Caco-2 (cell line): ENCODE measurements around the gene GNAS-AS1. TPM values are rescaled to one million over a fixed set of nuclear protein-coding genes. Genes with fewer than 3 reads are reported as not detected.

Experiments used
- BruUV-seq: library from RNA; stranded (reverse); fragments of 400-500 nt; replicated peaks from 2 replicates; lab custom pipeline; 2021; lab: Mats Ljungman, UMichigan
- CTCF ChIA-PET: fragments of 300-600 bp; sonication (Branson Sonifier 250); formaldehyde crosslinking; loops from one replicate; lab custom pipeline; 2022; ENCODE audit warnings: antibody characterized with exemption; lab: Charles Lee
- POLR2A ChIA-PET: fragments of 300-600 bp; sonication (Branson Sonifier 250); formaldehyde crosslinking; loops from one replicate; lab custom pipeline; 2022; ENCODE audit warnings: antibody characterized with exemption; lab: Charles Lee
- DNase-seq, 2 experiments: peaks; one replicate each; pipeline versions ENCODE4 v3.0.0 to v3.0.0-alpha.2; 2020 to 2022
- H3K27me3 ChIP-seq: replicated peaks from 2 replicates; pipeline ENCODE4 v1.6.0; 2011; ENCODE audit warnings: low read length; ENCODE audit not compliant: control insufficient read depth, insufficient read depth
- H3K36me3 ChIP-seq: 2 replicates; pipeline ENCODE4 v1.5.1; 2011; ENCODE audit warnings: low read length; ENCODE audit not compliant: control insufficient read depth, insufficient read depth
- H3K4me1 ChIP-seq: fragments of 250-450 bp; sonication (Bioruptor Pico); 2 replicates; pipeline ENCODE4 v1.5.1; 2020; ENCODE audit warnings: mild to moderate bottlenecking
- H3K4me3 ChIP-seq: 2 replicates; pipeline ENCODE4 v1.5.1; 2011; ENCODE audit warnings: low read depth, mild to moderate bottlenecking, control low read depth, low read length
- H3K9me3 ChIP-seq: fragments of 250-450 bp; sonication (Bioruptor Pico); 2 replicates; pipeline ENCODE4 v1.5.1; 2020; ENCODE audit warnings: mild to moderate bottlenecking, moderate library complexity
- H3K27ac Mint-ChIP-seq: one replicate; pipeline ENCODE4 v1.8.0; 2022; ENCODE audit warnings: mixed read lengths; ENCODE audit not compliant: unreplicated experiment
- H3K27me3 Mint-ChIP-seq: one replicate; pipeline ENCODE4 v1.8.0; 2022; ENCODE audit warnings: mixed read lengths; ENCODE audit not compliant: insufficient read depth, unreplicated experiment
- H3K36me3 Mint-ChIP-seq: one replicate; pipeline ENCODE4 v1.8.0; 2022; ENCODE audit warnings: mild to moderate bottlenecking, mixed read lengths; ENCODE audit not compliant: insufficient read depth, unreplicated experiment
- H3K4me1 Mint-ChIP-seq: one replicate; pipeline ENCODE4 v1.8.0; 2022; ENCODE audit warnings: low read depth, mixed read lengths; ENCODE audit not compliant: unreplicated experiment
- H3K4me3 Mint-ChIP-seq: one replicate; pipeline ENCODE4 v1.8.0; 2022; ENCODE audit warnings: mild to moderate bottlenecking, moderate library complexity, mixed read lengths; ENCODE audit not compliant: unreplicated experiment
- H3K9me3 Mint-ChIP-seq: one replicate; pipeline ENCODE4 v1.8.0; 2022; ENCODE audit warnings: mixed read lengths; ENCODE audit not compliant: unreplicated experiment
- intact Hi-C: fragments of 100-400 bp; cut with micrococcal nuclease; formaldehyde crosslinking; loops from one replicate; pipeline ENCODE4 v1.10.0; 2022; ENCODE audit not compliant: unreplicated experiment
- total RNA-seq: library from RNA; stranded (reverse); gene quantifications from 2 replicates; pipeline ENCODE4 v1.2.3, GENCODE V29; 2022
- TF ChIP-seq, protein P1 (sequence below), 2 experiments: fragments of 200-600 bp in 1 of 2; IDR thresholded peaks; 1 replicate in 1 of 2; 2 replicates in 1 of 2; pipeline versions ENCODE4 v1.5.1 to v1.8.0; 2011 to 2022; ENCODE audit warnings: antibody characterized with exemption in 1 of 2, control low read depth in 1 of 2, inconsistent platforms in 1 of 2, low read depth in 1 of 2, low read length in 1 of 2, mild to moderate bottlenecking in 1 of 2, moderate library complexity in 1 of 2; ENCODE audit not compliant: insufficient read depth in 1 of 2, severe bottlenecking in 1 of 2, unreplicated experiment in 1 of 2

Gene GNAS-AS1
- total RNA-seq, 1 experiment from 2014 or later: 5.1 TPM

DNA sequence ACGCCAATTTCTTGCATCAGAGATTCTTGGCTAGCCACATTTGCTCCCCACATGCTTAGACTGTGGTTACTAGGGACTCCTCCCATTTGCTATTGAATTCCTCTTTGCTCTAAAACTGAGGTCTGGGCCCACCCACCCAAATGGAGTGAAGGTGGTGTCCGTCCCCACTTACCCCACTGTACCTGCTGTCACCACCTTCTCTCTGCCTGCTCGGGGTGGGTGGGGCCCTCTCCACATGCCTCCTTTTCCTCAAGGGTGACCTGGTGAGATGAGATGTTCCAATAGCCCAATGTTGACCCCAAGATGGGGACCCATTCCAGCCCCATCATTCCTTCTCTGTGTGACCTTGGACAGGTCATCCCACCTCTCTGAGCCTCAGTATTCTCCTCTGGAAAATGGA is 74.6 kb downstream of the GNAS-AS1 start:
- peaks cover 35% of the 10 kb centered on the region for H3K27me3 Mint-ChIP-seq
- BruUV-seq: no TSS peak
- TF ChIP-seq, protein P1, sequence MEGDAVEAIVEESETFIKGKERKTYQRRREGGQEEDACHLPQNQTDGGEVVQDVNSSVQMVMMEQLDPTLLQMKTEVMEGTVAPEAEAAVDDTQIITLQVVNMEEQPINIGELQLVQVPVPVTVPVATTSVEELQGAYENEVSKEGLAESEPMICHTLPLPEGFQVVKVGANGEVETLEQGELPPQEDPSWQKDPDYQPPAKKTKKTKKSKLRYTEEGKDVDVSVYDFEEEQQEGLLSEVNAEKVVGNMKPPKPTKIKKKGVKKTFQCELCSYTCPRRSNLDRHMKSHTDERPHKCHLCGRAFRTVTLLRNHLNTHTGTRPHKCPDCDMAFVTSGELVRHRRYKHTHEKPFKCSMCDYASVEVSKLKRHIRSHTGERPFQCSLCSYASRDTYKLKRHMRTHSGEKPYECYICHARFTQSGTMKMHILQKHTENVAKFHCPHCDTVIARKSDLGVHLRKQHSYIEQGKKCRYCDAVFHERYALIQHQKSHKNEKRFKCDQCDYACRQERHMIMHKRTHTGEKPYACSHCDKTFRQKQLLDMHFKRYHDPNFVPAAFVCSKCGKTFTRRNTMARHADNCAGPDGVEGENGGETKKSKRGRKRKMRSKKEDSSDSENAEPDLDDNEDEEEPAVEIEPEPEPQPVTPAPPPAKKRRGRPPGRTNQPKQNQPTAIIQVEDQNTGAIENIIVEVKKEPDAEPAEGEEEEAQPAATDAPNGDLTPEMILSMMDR (IDR thresholded peaks at IDR 0.05; ENCODE audit: insufficient read depth in 1 of 2, low read depth in 1 of 2, low read length in 1 of 2, severe bottlenecking in 1 of 2, unreplicated experiment in 1 of 2): no peak
- no peak overlapping the region for H3K27ac Mint-ChIP-seq
- H3K9me3 ChIP-seq: no peaks in the 10 kb centered on the region
- H3K36me3 Mint-ChIP-seq: no peaks in the 10 kb centered on the region
- no peaks in the 10 kb centered on the region for H3K4me1 Mint-ChIP-seq
- H3K4me1 ChIP-seq: no peaks in the 10 kb centered on the region
- H3K9me3 Mint-ChIP-seq: no peaks in the 10 kb centered on the region
- peaks cover 6% of the 10 kb centered on the region for H3K27me3 ChIP-seq
- no peak overlapping the region for H3K4me3 ChIP-seq
- no peaks in the 10 kb centered on the region for H3K36me3 ChIP-seq
- POLR2A ChIA-PET: no interaction called here
- intact Hi-C loops: no loop called here
- DNase-seq: no peak
- CTCF ChIA-PET: no interaction called here
- H3K4me3 Mint-ChIP-seq: no peak overlapping the region

DNA sequence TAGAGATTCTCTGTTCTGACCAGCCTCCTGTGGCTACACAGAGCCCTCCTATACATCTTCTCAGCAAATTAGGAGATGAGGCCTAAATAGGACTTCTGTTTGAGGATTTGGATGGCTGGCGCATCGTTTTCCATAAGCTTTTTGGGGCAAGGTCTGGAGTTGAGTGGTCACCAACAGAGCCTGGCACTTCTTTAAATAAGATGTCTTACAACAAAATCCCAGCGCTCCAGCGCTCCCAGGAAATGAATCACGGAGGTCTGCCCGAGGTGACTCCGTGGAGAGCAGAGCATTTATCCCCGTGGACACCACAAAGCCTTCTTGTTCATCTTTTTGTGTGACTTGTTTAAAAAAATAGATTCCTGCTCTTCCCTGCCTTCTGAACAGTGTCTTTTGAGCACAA is 75.3 kb downstream of the GNAS-AS1 start:
- Histone ChIP-seq H3K27me3 (peaks cover 6% of the 10 kb centered on the region), H3K9me3 (no peaks in the 10 kb centered on the region), H3K36me3 (no peaks in the 10 kb centered on the region), H3K4me1 (no peaks in the 10 kb centered on the region), H3K4me3 (no peak overlapping the region)
- H3K4me1 Mint-ChIP-seq: no peaks in the 10 kb centered on the region
- H3K4me3 Mint-ChIP-seq: no peak overlapping the region
- H3K36me3 Mint-ChIP-seq: no peaks in the 10 kb centered on the region
- H3K27me3 Mint-ChIP-seq: peaks cover 39% of the 10 kb centered on the region
- TF ChIP-seq, protein P1 (IDR thresholded peaks at IDR 0.05; ENCODE audit: insufficient read depth in 1 of 2, low read depth in 1 of 2, low read length in 1 of 2, severe bottlenecking in 1 of 2, unreplicated experiment in 1 of 2): no peak
- CTCF ChIA-PET: no interaction called here
- no peak overlapping the region for H3K27ac Mint-ChIP-seq
- H3K9me3 Mint-ChIP-seq: no peaks in the 10 kb centered on the region
- no TSS peak for BruUV-seq
- POLR2A ChIA-PET: no interaction called here
- intact Hi-C loops: no loop called here
- DNase-seq: no peak

DNA sequence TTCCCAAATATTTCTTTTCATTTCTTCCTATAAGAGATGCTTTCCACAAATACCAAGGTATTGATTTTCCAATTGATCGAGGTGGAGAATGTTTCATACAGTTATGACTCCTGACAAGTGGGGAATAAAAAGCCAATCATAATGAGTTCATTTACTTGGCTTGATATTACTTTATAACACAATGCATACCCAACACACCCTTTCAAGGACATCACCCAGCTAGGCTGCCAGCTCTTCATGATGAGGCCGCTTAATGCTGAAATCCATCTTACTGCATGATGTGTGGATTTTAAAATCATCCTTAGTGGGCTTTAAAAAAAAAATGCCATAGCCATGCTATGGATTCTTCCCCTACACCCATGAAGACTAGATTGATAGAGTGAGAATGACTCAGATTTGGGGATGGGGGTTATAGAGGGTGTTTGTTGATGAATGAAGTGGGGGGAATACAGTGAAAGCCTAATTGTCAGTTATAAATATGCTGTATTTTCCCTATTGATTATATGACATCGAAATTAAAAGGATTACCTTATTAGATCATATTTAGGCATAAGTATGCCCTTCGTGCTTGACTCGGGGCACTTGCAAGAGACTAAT is 75.9 kb downstream of the GNAS-AS1 start:
- TF ChIP-seq, protein P1 (IDR thresholded peaks at IDR 0.05; ENCODE audit: insufficient read depth in 1 of 2, low read depth in 1 of 2, low read length in 1 of 2, severe bottlenecking in 1 of 2, unreplicated experiment in 1 of 2): no peak
- intact Hi-C loops: no loop called here
- BruUV-seq: no TSS peak
- Histone ChIP-seq H3K4me3 (no peak overlapping the region), H3K27me3 (peaks cover 6% of the 10 kb centered on the region), H3K9me3 (no peaks in the 10 kb centered on the region), H3K36me3 (no peaks in the 10 kb centered on the region), H3K4me1 (no peaks in the 10 kb centered on the region)
- H3K27me3 Mint-ChIP-seq: peaks cover 43% of the 10 kb centered on the region
- ChIA-PET CTCF (no interaction called here), POLR2A (no interaction called here)
- DNase-seq: no peak
- H3K27ac Mint-ChIP-seq: no peak overlapping the region
- H3K4me1 Mint-ChIP-seq: no peaks in the 10 kb centered on the region
- H3K36me3 Mint-ChIP-seq: no peaks in the 10 kb centered on the region
- no peaks in the 10 kb centered on the region for H3K9me3 Mint-ChIP-seq
- H3K4me3 Mint-ChIP-seq: no peak overlapping the region
